Keratinocyte (primary cell): ENCODE results near the gene SMYD1. TPM values are rescaled to one million over a fixed set of nuclear protein-coding genes. Genes with fewer than 3 reads are reported as not detected.

Experiments used
- DNase-seq: peaks from one replicate; pipeline ENCODE4 v3.0.0-alpha.2; 2011; ENCODE audit warnings: low read depth, missing footprints, low spot score
- FAIRE-seq: peaks from 2 replicates; lab custom pipeline; 2011; peaks lifted over from hg19 to GRCh38; lab: Jason Lieb, UNC
- H2AFZ ChIP-seq: 2 replicates; pipeline ENCODE4 v1.6.0; 2012; ENCODE audit warnings: low read length, control low read depth, inconsistent platforms; ENCODE audit not compliant: control insufficient read depth
- H3K27ac ChIP-seq: 2 replicates; pipeline ENCODE4 v1.5.1; 2011; ENCODE audit warnings: low read length; ENCODE audit not compliant: control insufficient read depth, insufficient read depth
- H3K27me3 ChIP-seq: 3 replicates; pipeline ENCODE4 v1.6.0; 2011; ENCODE audit warnings: low read length; ENCODE audit not compliant: control insufficient read depth, insufficient read depth; ENCODE audit errors: extremely low read depth
- H3K36me3 ChIP-seq, 2 experiments: 2 replicates in 1 of 2; 3 replicates in 1 of 2; pipeline ENCODE4 v1.5.1; 2011; ENCODE audit warnings: low read length in 2 of 2, mild to moderate bottlenecking in 1 of 2; ENCODE audit not compliant: control insufficient read depth in 2 of 2, insufficient read depth in 2 of 2; ENCODE audit errors: extremely low read depth in 1 of 2
- H3K4me1 ChIP-seq: 3 replicates; pipeline ENCODE4 v1.5.1; 2011; ENCODE audit warnings: low read length; ENCODE audit not compliant: control insufficient read depth, insufficient read depth; ENCODE audit errors: extremely low read depth
- H3K4me2 ChIP-seq: 3 replicates; pipeline ENCODE4 v1.6.0; 2011; ENCODE audit warnings: low read depth, low read length; ENCODE audit not compliant: control insufficient read depth, insufficient read depth; ENCODE audit errors: extremely low read depth
- H3K4me3 ChIP-seq, 3 experiments: fragments of 200-600 bp in 1 of 3; sonication (generic) in 1 of 3; 2 replicates in 2 of 3; 3 replicates in 1 of 3; pipeline ENCODE4 v1.5.1; 2011 to 2016; ENCODE audit warnings: low read length in 3 of 3, mild to moderate bottlenecking in 3 of 3, control low read depth in 2 of 3, inconsistent platforms in 1 of 3, low read depth in 1 of 3, mixed read lengths in 1 of 3, mixed run types in 1 of 3, moderate library complexity in 1 of 3; ENCODE audit not compliant: control insufficient read depth in 2 of 3, insufficient read depth in 2 of 3; ENCODE audit errors: extremely low read depth in 1 of 3
- H3K79me2 ChIP-seq: 2 replicates; pipeline ENCODE4 v1.6.0; 2012; ENCODE audit warnings: low read length; ENCODE audit not compliant: control insufficient read depth, insufficient read depth
- H3K9ac ChIP-seq: 3 replicates; pipeline ENCODE4 v1.6.0; 2011; ENCODE audit warnings: low read length; ENCODE audit not compliant: control insufficient read depth, insufficient read depth; ENCODE audit errors: extremely low read depth
- H3K9me1 ChIP-seq: 3 replicates; pipeline ENCODE4 v1.6.0; 2011; ENCODE audit warnings: low read length; ENCODE audit not compliant: control insufficient read depth, insufficient read depth; ENCODE audit errors: extremely low read depth
- H3K9me3 ChIP-seq: 2 replicates; pipeline ENCODE4 v1.5.1; 2012; ENCODE audit warnings: low read depth, low read length; ENCODE audit not compliant: control insufficient read depth
- H4K20me1 ChIP-seq: 3 replicates; pipeline ENCODE4 v1.6.0; 2011; ENCODE audit warnings: low read length; ENCODE audit not compliant: control insufficient read depth, insufficient read depth; ENCODE audit errors: extremely low read depth
- EZH2 ChIP-seq: IDR thresholded peaks from one replicate; pipeline ENCODE4 v1.6.1; 2012; ENCODE audit warnings: inconsistent platforms, mild to moderate bottlenecking, low read length, moderate library complexity
- dilution Hi-C: fragments of 300-500 bp; cut with MboI; formaldehyde crosslinking; loops from one replicate; pipeline ENCODE4 v1.7.0; 2020; ENCODE audit warnings: low sequenced_read_pairs; ENCODE audit not compliant: extremely low pct_ligation_motif_present
- polyA plus RNA-seq, 5 experiments: library from polyadenylated mRNA; depleted of rRNA in 3 of 5; stranded (reverse) in 3 of 5; stranded (forward) in 1 of 5; unstranded in 1 of 5; fragments of >200 nt; gene quantifications; 1 replicate in 1 of 5; 2 replicates in 3 of 5; 3 replicates in 1 of 5; pipeline versions ENCODE4 v1.2.1 to v1.2.3, GENCODE V29; 2011 to 2012; ENCODE audit warnings: missing spikeins in 2 of 5, low read depth in 1 of 5, low replicate concordance in 1 of 5
- TF ChIP-seq, protein P1 (sequence below), 3 experiments: IDR thresholded peaks in 1 of 3; conservative IDR thresholded peaks in 1 of 3; optimal IDR thresholded peaks in 1 of 3; 2 replicates in 2 of 3; 3 replicates in 1 of 3; pipeline versions ENCODE3 to v1.5.1; 2011; ENCODE audit warnings: low read length in 3 of 3, mild to moderate bottlenecking in 3 of 3, moderate library complexity in 2 of 3, control low read depth in 1 of 3, inconsistent platforms in 1 of 3; ENCODE audit not compliant: insufficient read depth in 2 of 3; ENCODE audit errors: extremely low read depth in 1 of 3

SMYD1 gene
- polyA plus RNA-seq, 1 donor (not counting 4 experiments of a cell fraction or from before 2014, with no cell fraction given): not detected

DNA sequence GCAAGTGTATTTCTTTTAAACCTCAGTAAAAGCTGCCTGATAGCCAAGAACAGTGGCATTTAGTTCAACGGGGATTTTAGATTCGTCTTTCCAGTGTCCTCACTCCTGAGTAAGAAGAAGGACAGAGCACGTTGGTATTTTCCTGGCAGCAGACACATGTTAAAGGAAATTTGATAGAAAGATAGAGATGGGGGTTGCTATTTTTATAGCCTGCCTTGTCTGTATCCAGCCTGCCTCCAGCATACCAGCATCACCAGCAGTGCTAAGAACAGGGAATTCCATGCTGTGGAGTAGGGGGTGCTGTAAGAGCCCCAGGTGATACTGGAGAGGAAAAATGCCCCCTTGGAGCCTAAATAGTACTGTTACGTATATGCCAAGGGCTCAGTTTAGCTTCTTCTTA, 1.1 kb upstream of the SMYD1 start:
- H3K9me3 ChIP-seq: no peaks in the 10 kb centered on the region
- no peak overlapping the region for H3K9ac ChIP-seq
- no peaks in the 10 kb centered on the region for H4K20me1 ChIP-seq
- H3K36me3 ChIP-seq: no peaks in the 10 kb centered on the region
- TF ChIP-seq, protein P1, sequence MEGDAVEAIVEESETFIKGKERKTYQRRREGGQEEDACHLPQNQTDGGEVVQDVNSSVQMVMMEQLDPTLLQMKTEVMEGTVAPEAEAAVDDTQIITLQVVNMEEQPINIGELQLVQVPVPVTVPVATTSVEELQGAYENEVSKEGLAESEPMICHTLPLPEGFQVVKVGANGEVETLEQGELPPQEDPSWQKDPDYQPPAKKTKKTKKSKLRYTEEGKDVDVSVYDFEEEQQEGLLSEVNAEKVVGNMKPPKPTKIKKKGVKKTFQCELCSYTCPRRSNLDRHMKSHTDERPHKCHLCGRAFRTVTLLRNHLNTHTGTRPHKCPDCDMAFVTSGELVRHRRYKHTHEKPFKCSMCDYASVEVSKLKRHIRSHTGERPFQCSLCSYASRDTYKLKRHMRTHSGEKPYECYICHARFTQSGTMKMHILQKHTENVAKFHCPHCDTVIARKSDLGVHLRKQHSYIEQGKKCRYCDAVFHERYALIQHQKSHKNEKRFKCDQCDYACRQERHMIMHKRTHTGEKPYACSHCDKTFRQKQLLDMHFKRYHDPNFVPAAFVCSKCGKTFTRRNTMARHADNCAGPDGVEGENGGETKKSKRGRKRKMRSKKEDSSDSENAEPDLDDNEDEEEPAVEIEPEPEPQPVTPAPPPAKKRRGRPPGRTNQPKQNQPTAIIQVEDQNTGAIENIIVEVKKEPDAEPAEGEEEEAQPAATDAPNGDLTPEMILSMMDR (optimal IDR thresholded peaks at IDR 0.05 in 1 of 3, IDR thresholded peaks at IDR 0.05 in 1 of 3, conservative IDR thresholded peaks at IDR 0.05 in 1 of 3; ENCODE audit: extremely low read depth in 1 of 3, insufficient read depth in 2 of 3, low read length in 3 of 3): no peak
- no peak for TF ChIP-seq EZH2
- no peak overlapping the region for H2AFZ ChIP-seq
- no peak overlapping the region for H3K4me2 ChIP-seq
- dilution Hi-C loops: no loop called here
- H3K27ac ChIP-seq: no peak overlapping the region
- FAIRE-seq: no peak
- DNase-seq: no peak
- no peaks in the 10 kb centered on the region for H3K4me1 ChIP-seq
- no peaks in the 10 kb centered on the region for H3K9me1 ChIP-seq
- no peaks in the 10 kb centered on the region for H3K79me2 ChIP-seq
- no peaks in the 10 kb centered on the region for H3K27me3 ChIP-seq
- no peak overlapping the region for H3K4me3 ChIP-seq

DNA sequence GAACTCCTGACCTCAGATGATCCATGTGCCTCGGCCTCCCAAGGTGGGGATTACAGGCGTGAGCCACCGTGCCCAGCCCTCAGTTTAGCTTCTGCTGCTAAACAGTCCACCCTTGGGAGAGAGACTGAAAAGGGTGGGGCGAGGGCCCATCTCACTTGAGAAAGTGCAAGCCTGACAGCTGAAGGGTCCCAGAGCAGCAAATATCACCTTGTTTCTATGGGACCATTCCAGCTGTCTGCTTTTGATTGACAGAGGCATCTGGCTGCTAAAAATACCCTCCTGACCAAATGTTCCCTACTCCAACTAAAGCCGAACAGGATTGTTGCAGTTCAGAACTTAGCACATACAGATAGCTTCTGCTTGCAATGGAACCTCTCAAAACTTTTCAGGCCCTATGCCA, 436 bp upstream of the SMYD1 start:
- TF ChIP-seq, protein P1 (optimal IDR thresholded peaks at IDR 0.05 in 1 of 3, IDR thresholded peaks at IDR 0.05 in 1 of 3, conservative IDR thresholded peaks at IDR 0.05 in 1 of 3; ENCODE audit: extremely low read depth in 1 of 3, insufficient read depth in 2 of 3, low read length in 3 of 3): no peak
- TF ChIP-seq EZH2: no peak
- Histone ChIP-seq H3K9me1 (no peaks in the 10 kb centered on the region), H3K4me2 (no peak overlapping the region), H3K79me2 (no peaks in the 10 kb centered on the region), H3K9ac (no peak overlapping the region), H3K4me1 (no peaks in the 10 kb centered on the region), H3K4me3 (no peak overlapping the region), H2AFZ (no peak overlapping the region), H3K27ac (no peak overlapping the region), H4K20me1 (no peaks in the 10 kb centered on the region), H3K9me3 (no peaks in the 10 kb centered on the region), H3K27me3 (no peaks in the 10 kb centered on the region), H3K36me3 (no peaks in the 10 kb centered on the region)
- DNase-seq (no peak), FAIRE-seq (no peak)
- dilution Hi-C loops: no loop called here
